Measurements from ENCODE around the gene UBLCP1. TPM values are rescaled to one million over a fixed set of nuclear protein-coding genes. Genes with fewer than 3 reads are reported as not detected.

UBLCP1 gene
- total RNA-seq, 2 donors from 2014 or later, result 13.2 to 16.2 TPM

- Histone ChIP-seq H3K27me3 (no peaks in the 10 kb centered on the region), H3K4me1 (no peaks in the 10 kb centered on the region), H3K4me3 (no peak overlapping the region), H3K27ac (no peak overlapping the region), H3K36me3 (replicated peaks in 1 of 2; ENCODE audit: insufficient read depth in 1 of 2, low read depth in 2 of 2) (no peaks in the 10 kb centered on the region), H3K9me3 (no peaks in the 10 kb centered on the region)
- intact Hi-C loops (cut with DNase I), result no loop called here
- DNase-seq (no peak), ATAC-seq (no peak)
- TF ChIP-seq POLR2A (IDR thresholded peaks at IDR 0.05) (no peak), CTCF (IDR thresholded peaks at IDR 0.05) (no peak)
- 80 to 81% methylated on average over 2 of the region's 2 CpGs for WGBS, 2 donors
Measured at GRCh38 chr5:159217236-159217635, 45.9 kb upstream of the UBLCP1 start.

DNA sequence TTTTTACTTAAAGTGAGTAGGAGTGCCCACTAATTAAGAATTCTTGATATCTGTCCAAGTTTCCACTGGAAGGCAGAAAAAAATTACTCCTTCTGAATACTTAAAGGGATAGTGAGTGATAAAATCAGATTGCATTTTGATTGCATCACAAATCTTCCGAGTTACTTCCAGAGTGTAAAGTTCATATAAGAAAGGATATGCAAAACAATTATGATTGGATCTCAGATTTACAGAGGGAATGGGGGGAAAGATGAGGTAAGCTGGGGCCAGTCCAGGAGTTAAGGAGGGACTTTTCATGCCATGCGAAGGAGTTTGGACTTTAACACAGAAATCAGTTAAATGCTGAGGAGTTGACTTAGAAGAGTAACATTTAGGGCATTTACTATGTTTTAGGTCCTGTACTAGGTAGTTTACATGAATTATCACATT, 44.5 kb upstream of the UBLCP1 start:
- no peaks in the 10 kb centered on the region for H3K9me3 ChIP-seq
- H3K4me3 ChIP-seq, result no peak overlapping the region
- ATAC-seq (no peak), DNase-seq (no peak)
- WGBS, 2 donors, result 34 to 44% methylated on average over 2 of the region's 2 CpGs
- no peaks in the 10 kb centered on the region for H3K4me1 ChIP-seq
- H3K27ac ChIP-seq, result no peak overlapping the region
- no peak for TF ChIP-seq POLR2A (IDR thresholded peaks at IDR 0.05)
- no peak for TF ChIP-seq CTCF (IDR thresholded peaks at IDR 0.05)
- intact Hi-C loops (cut with DNase I), result no loop called here
- H3K36me3 ChIP-seq (replicated peaks in 1 of 2; ENCODE audit: insufficient read depth in 1 of 2, low read depth in 2 of 2), result no peaks in the 10 kb centered on the region
- no peaks in the 10 kb centered on the region for H3K27me3 ChIP-seq

DNA sequence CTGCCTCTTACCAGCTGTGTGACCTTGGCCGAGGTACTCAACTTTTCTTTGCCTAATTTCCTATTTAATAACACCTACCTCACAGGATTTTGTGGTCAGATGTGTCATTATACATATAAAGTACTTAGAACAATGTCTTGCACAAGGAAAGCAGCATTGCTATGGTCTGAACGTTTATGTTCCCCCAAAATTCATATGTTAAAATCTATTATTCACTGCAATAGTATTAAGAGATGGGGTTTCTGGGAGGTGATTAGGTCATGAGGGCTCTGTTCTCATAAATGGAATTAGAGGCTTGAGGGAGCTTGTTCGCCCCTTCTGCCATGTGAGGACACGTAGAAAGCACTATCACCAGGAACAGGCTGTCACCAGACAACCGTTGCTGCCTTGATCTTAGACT, 42.9 kb upstream of the UBLCP1 start:
- Histone ChIP-seq H3K27ac (no peak overlapping the region), H3K27me3 (no peaks in the 10 kb centered on the region), H3K9me3 (no peaks in the 10 kb centered on the region), H3K36me3 (replicated peaks in 1 of 2; ENCODE audit: insufficient read depth in 1 of 2, low read depth in 2 of 2) (no peaks in the 10 kb centered on the region), H3K4me1 (no peaks in the 10 kb centered on the region), H3K4me3 (no peak overlapping the region)
- ATAC-seq (no peak), DNase-seq (no peak)
- WGBS, 2 donors, result 56% methylated on average over 5 of the region's 5 CpGs
- intact Hi-C loops (cut with DNase I), result no loop called here
- TF ChIP-seq POLR2A (IDR thresholded peaks at IDR 0.05) (no peak), CTCF (IDR thresholded peaks at IDR 0.05) (no peak)

DNA sequence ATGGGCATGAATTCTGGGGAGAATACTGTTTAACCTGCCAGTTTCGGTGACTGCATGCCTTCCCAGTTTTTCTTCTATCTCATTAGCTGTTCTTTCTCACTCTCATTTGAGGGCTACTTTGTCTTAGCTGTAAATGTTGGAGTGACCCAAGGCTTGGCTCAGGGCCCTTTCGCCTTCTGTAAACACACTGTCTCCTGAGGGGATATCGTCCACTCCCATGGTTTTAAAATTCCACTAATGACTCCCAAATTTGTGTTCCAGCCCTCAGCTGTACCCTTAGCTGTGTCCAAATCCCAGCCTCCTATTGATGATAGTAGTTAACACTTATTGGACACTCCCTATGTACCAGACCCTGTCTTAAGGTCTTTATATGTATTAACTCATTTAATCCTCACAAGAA, 39.6 kb upstream of the UBLCP1 start:
- intact Hi-C loops (cut with DNase I), result no loop called here
- H3K4me1 ChIP-seq, result no peaks in the 10 kb centered on the region
- no peaks in the 10 kb centered on the region for H3K36me3 ChIP-seq (replicated peaks in 1 of 2; ENCODE audit: insufficient read depth in 1 of 2, low read depth in 2 of 2)

More for the DNA sequence above, 39.6 kb upstream of the UBLCP1 start:
- no peak for ATAC-seq
- H3K4me3 ChIP-seq, result no peak overlapping the region
- WGBS, 2 donors, result 81 to 84% methylated on average over 3 of the region's 3 CpGs
- TF ChIP-seq POLR2A (IDR thresholded peaks at IDR 0.05), result no peak
- no peak for TF ChIP-seq CTCF (IDR thresholded peaks at IDR 0.05)
- H3K27me3 ChIP-seq, result no peaks in the 10 kb centered on the region
- no peaks in the 10 kb centered on the region for H3K9me3 ChIP-seq
- DNase-seq, result no peak
- H3K27ac ChIP-seq, result no peak overlapping the region
